Measurements from ENCODE around the gene CYP26B1. TPM values are rescaled to one million over a fixed set of nuclear protein-coding genes. Genes with fewer than 3 reads are reported as not detected.
A peak's percentile ranks its signal among the peaks of the same experiment; 100 is the strongest.

Gene CYP26B1
- total and polyA plus RNA-seq, 2 of the 8 experiments (the other 6 are each of a cell fraction or from before 2014, with no cell fraction given) = 0.06 to 0.69 TPM

DNA sequence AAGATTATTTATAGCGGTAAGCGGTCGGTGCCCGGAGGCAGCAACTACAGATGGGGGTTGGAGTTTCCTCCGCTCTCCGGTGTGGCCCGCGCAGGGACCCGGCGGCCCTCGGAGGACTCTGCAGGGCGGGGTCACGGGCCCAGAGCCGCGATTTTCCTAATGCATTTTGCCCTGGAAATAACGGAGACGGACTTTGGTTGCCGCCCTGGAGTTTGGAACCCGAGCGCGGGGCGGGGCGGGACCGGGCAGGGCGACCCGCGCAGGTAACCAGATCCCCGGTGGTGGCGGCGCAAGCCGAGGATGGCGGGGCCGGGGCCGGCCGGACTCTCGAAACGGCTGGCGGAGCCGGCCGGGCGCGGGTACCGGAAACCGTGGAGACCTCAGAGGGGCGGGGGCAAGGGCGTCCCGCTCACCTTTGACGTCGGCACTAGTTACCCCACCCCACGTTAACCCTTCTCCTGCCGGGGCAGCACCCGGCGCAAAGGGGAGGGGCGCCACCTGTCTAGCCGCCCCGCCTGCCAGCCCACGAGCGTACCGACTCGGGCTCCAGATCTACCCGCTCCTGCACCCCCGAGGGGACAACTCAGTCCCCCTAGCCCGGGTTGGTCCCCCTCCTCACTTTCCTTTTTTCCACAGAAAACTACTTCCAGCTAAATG lies 2.9 kb downstream of the CYP26B1 start:
- Histone ChIP-seq H3K23ac (ENCODE audit: insufficient read length) (no peak overlapping the region), H3K14ac (ENCODE audit: insufficient read length) (no peak overlapping the region), H3K56ac (replicated peaks; ENCODE audit: insufficient read length, low read depth, low read length) (no peak overlapping the region), H2BK20ac (ENCODE audit: low read length) (no peak overlapping the region), H3K23me2 (ENCODE audit: low read depth, low read length) (peaks cover 27% of the 10 kb centered on the region; the same call in 1 of the 2 replicates), H3K4ac (replicated peaks; ENCODE audit: insufficient read length, low read depth, low read length) (no peak overlapping the region), H2BK15ac (ENCODE audit: low read length) (no peak overlapping the region), H3K18ac (ENCODE audit: extremely low read depth, low read length) (no peak overlapping the region), H3K27me3 (replicated peaks in 1 of 4; ENCODE audit: control insufficient read depth in 3 of 4, extremely low read depth in 1 of 4, insufficient read depth in 3 of 4, low read length in 3 of 4) (peaks cover 56 to 94% (median 85%) of the 10 kb centered on the region in 4 experiments), H4K20me1 (replicated peaks in 1 of 2; ENCODE audit: control insufficient read depth in 1 of 2, insufficient read depth in 2 of 2, low read length in 2 of 2) (peaks cover 4 to 10% of the 10 kb centered on the region in 2 experiments), H4K8ac (ENCODE audit: extremely low read depth, insufficient read depth, low read length) (no peak overlapping the region), H2AK5ac (ENCODE audit: low read depth, low read length) (no peak overlapping the region), H2AFZ (ENCODE audit: low read length) (no peak overlapping the region), H3K9ac (replicated peaks in 1 of 4; ENCODE audit: extremely low read depth in 1 of 4, low read depth in 3 of 4, low read length in 3 of 4) (no peak overlapping the region), H3K4me1 (replicated peaks in 1 of 4; ENCODE audit: control insufficient read depth in 3 of 4, insufficient read depth in 4 of 4, low read length in 3 of 4) (peaks cover 7 to 42% (median 24%) of the 10 kb centered on the region in 4 experiments), H2BK120ac (replicated peaks; ENCODE audit: low read depth, low read length) (no peak overlapping the region), H3K4me2 (ENCODE audit: insufficient read depth in 1 of 2, low read depth in 2 of 2, low read length in 2 of 2) (peak overlapping the region; percentile 62 to 95), H3K9me3 (ENCODE audit: insufficient read depth in 2 of 2, low read depth in 1 of 2, low read length in 1 of 2) (no peaks in the 10 kb centered on the region; a peak in 1 of 4 replicates), H3K36me3 (ENCODE audit: control insufficient read depth in 2 of 4, insufficient read depth in 4 of 4, low read length in 3 of 4) (no peaks in the 10 kb centered on the region), H2BK12ac (ENCODE audit: low read depth, low read length) (no peak overlapping the region), H3K4me3 (ENCODE audit: extremely low read depth in 1 of 4, insufficient read depth in 2 of 4, low read depth in 3 of 4, low read length in 4 of 4) (peak overlapping the region; percentile 34 to 68 (median 60)), H3K27ac (ENCODE audit: low read depth, low read length) (no peak overlapping the region), H4K5ac (ENCODE audit: insufficient read length, low read depth, low read length) (no peak overlapping the region), H2BK5ac (ENCODE audit: low read depth, low read length) (no peak overlapping the region), H3K79me2 (ENCODE audit: control insufficient read depth in 1 of 2, insufficient read depth in 2 of 2, low read length in 2 of 2) (no peaks in the 10 kb centered on the region), H4K91ac (replicated peaks; ENCODE audit: insufficient read length, low read length) (no peak overlapping the region), H3K79me1 (ENCODE audit: low read depth, low read length) (no peaks in the 10 kb centered on the region)
- DNase-seq (ENCODE audit: low read depth in 1 of 2, low spot score in 2 of 2) (peak in 1 of 2 experiments; percentile 92), FAIRE-seq (no peak)
- POLR2A ChIA-PET (ENCODE audit: partially characterized antibody) = interaction anchor here (1.1 kb wide), 1 partner anchor 81 kb away, joined by 3 read pairs; no protein-coding TSS in a partner anchor
- CTCF ChIA-PET (ENCODE audit: partially characterized antibody) = interaction anchor here (0.6 to 0.7 kb wide), 2 partner anchors 321 to 775 kb away, joined by 3 read pairs; no protein-coding TSS in a partner anchor
- 2% methylated on average over 38 of the region's 63 CpGs; no CpG with 5 or more reads in 1 of the 2 experiments for WGBS, 2 experiments (ENCODE audit: extremely low coverage in 1 of 2, insufficient coverage in 1 of 2, insufficient read length in 1 of 2, insufficient replicate concordance in 2 of 2, low coverage in 1 of 2, low lambda C conversion rate in 2 of 2, missing lambda C conversion rate in 1 of 2)
- TF ChIP-seq FOSL1 (IDR thresholded peaks at IDR 0.05; ENCODE audit: insufficient read depth, low read depth, low read length) (no peak), TBP (IDR thresholded peaks at IDR 0.05; ENCODE audit: low read depth, low read length) (no peak), CEBPB (IDR thresholded peaks at IDR 0.05; ENCODE audit: low read depth, low read length) (no peak), HDAC6 (IDR thresholded peaks at IDR 0.05; ENCODE audit: low read depth, low read length) (no peak), SUZ12 (IDR thresholded peaks at IDR 0.05; ENCODE audit: low read length) (no peak), KDM1A (IDR thresholded peaks at IDR 0.05; ENCODE audit: borderline replicate concordance, low read length) (peak; percentile 61), EP300 (IDR thresholded peaks at IDR 0.05; ENCODE audit: borderline replicate concordance in 1 of 2, low read depth in 2 of 2, low read length in 2 of 2) (no peak), EGR1 (IDR thresholded peaks at IDR 0.05; ENCODE audit: borderline replicate concordance, low read depth, low read length) (no peak), BRCA1 (IDR thresholded peaks at IDR 0.05; ENCODE audit: low read depth, low read length) (no peak), ZNF274 (IDR thresholded peaks at IDR 0.05; ENCODE audit: borderline replicate concordance, extremely low read depth, low read length) (no peak), JUND (IDR thresholded peaks at IDR 0.05; ENCODE audit: low read length) (no peak), TAF1 (IDR thresholded peaks at IDR 0.05; ENCODE audit: low read depth, low read length) (no peak)

Data from H1 (cell line).